ENCODE results near the gene EMSY. TPM values are rescaled to one million over a fixed set of nuclear protein-coding genes. Genes with fewer than 3 reads are reported as not detected.

EMSY gene
- total RNA-seq, 1 experiment from 2014 or later: 29.3 TPM

DNA sequence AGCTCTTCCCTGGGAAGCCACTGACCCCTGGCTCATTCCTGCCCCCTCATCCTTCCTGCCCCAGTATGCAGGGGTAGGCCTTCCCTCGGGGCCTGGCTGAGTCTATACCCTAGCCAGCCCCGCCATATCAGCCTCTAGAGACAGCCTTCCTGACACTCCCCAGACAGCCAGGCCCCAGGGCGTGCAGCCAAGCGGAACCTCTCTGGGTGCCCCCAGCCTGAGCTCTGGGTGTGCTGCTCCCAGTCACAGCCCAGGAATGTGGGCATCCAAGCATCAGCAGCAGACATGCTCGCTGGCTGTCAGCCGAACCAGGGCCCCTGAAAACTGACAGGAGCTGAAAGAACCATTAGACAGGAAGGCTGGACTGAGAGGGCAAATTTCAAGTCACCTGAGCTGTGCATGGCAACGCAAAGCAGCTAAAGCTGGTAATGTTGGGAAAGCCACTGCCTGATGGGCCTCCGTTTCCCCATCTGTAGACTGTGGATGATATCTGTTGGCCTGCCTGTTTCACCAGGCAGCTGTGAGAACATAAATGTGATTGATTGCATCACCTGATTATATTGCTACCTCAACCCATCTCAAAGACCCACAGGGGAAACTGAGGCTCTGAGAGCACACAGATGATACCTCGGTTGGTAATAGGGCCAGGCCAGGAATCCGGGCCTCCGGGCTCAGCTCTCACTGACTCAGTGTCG lies 132.6 kb downstream of the EMSY start:
- Histone ChIP-seq H2AK5ac (ENCODE audit: insufficient read length, low read length) (no peak overlapping the region), H3K14ac (ENCODE audit: insufficient read depth, low read length) (no peak overlapping the region), H2AFZ (ENCODE audit: low read length) (no peak overlapping the region), H3K79me1 (ENCODE audit: insufficient read depth, low read depth, low read length, poor library complexity, severe bottlenecking) (no peaks in the 10 kb centered on the region), H3K27ac (ENCODE audit: insufficient read length, low read depth, low read length) (no peak overlapping the region), H4K91ac (ENCODE audit: insufficient read length, low read depth, low read length) (no peak overlapping the region), H3K4me1 (ENCODE audit: insufficient read depth, low read length) (0 out of 2 replicates have a peak, but pooled peaks cover 3% of the 10 kb centered on the region), H3K9me3 (ENCODE audit: control insufficient read depth, low read depth, low read length) (no peaks in the 10 kb centered on the region), H2BK20ac (ENCODE audit: low read depth, low read length, poor library complexity, severe bottlenecking) (no peak overlapping the region), H3K4ac (ENCODE audit: low read depth, low read length) (no peak overlapping the region), H4K5ac (ENCODE audit: insufficient read length, low read depth, low read length) (no peak overlapping the region), H3T11ph (ENCODE audit: low read length) (no peak overlapping the region), H4K20me1 (ENCODE audit: control insufficient read depth, insufficient read depth, insufficient read length) (no peaks in the 10 kb centered on the region), H2BK120ac (ENCODE audit: low read depth, low read length, poor library complexity, severe bottlenecking) (no peak overlapping the region), H3K27me3 (ENCODE audit: insufficient read depth, low read length) (no peaks in the 10 kb centered on the region), H3K79me2 (ENCODE audit: insufficient read depth, low read length) (no peaks in the 10 kb centered on the region), H2BK5ac (ENCODE audit: insufficient read length, low read length) (no peak overlapping the region), H3K4me2 (ENCODE audit: insufficient read depth, insufficient read length, low read length) (no peak overlapping the region), H3K56ac (ENCODE audit: insufficient read length, low read depth, low read length) (no peak overlapping the region), H2BK12ac (ENCODE audit: insufficient read length, low read depth, low read length) (no peak overlapping the region), H4K8ac (replicated peaks; ENCODE audit: insufficient read length, low read depth, low read length) (no peak overlapping the region), H3K23ac (ENCODE audit: insufficient read length, low read depth, low read length) (no peak overlapping the region), H3K9ac (ENCODE audit: extremely low read depth, insufficient read length, low read length) (no peak overlapping the region), H3K18ac (ENCODE audit: insufficient read length, low read depth, low read length) (no peak overlapping the region), H2BK15ac (ENCODE audit: low read depth, low read length) (no peak overlapping the region), H3K23me2 (ENCODE audit: insufficient read length, low read depth, low read length, poor library complexity, severe bottlenecking) (no peaks in the 10 kb centered on the region)
- Mint-ChIP-seq H3K27ac (peak overlapping the region in 1 of 3 experiments; percentile 94; a peak in 1 of 7 replicates), H3K9me3 (peaks cover 3 to 4% of the 10 kb centered on the region in 2 experiments; a peak in 2 of 5 replicates), H3K4me3 (no peak overlapping the region), H3K4me1 (peaks cover 18 to 25% of the 10 kb centered on the region in 2 experiments), H3K27me3 (ENCODE audit: low read depth) (no peaks in the 10 kb centered on the region), H3K36me3 (ENCODE audit: insufficient read depth in 1 of 3, low read depth in 3 of 3) (peaks cover 0 to 5% (median 0%) of the 10 kb centered on the region in 3 experiments; a peak in 1 of 7 replicates)
- DNase-seq: no peak
- no peak for TF ChIP-seq CTCF (conservative IDR thresholded peaks at IDR 0.05)
- no CpG with 5 or more reads among the region's 12 CpGs for WGBS (ENCODE audit: extremely low coverage, insufficient read length, low lambda C conversion rate)

Data from H9 (cell line).